ENCODE results near the gene SKAP1. TPM values are rescaled to one million over a fixed set of nuclear protein-coding genes. Genes with fewer than 3 reads are reported as not detected.
A peak's percentile ranks its signal among the peaks of the same experiment; 100 is the strongest.
"Not testable (repeated sequence)": the region's sequence is repeated elsewhere in the genome, so short reads cannot be mapped to it uniquely, and the experiment has no call there.

SKAP1 gene
- polyA plus RNA-seq, 1 donor from 2014 or later, result 11.5 TPM

- H3K4me3 Mint-ChIP-seq, result peak overlapping the region in 3 of 4 donors; percentile 18 to 82 (median 23)
Measured at GRCh38 chr17:48294020-48294805, 135.8 kb downstream of the SKAP1 start.

GRCh38 chr17:48293319-48294019 lies 136.5 kb downstream of the SKAP1 start:
- Mint-ChIP-seq H3K9me3 (no peaks in the 10 kb centered on the region), H3K4me3 (peak overlapping the region in 3 of 4 donors; percentile 17 to 45 (median 18)), H3K27me3 (no peaks in the 10 kb centered on the region), H3K4me1 (peaks cover 8 to 12% (median 10%) of the 10 kb centered on the region in 3 donors), H3K27ac (peak overlapping the region in 1 of 3 donors; percentile 82), H3K36me3 (peaks cover 1% of the 10 kb centered on the region)

More at GRCh38 chr17:48294020-48294805, 135.8 kb downstream of the SKAP1 start:
- peaks cover 8 to 12% (median 10%) of the 10 kb centered on the region in 3 donors for H3K4me1 Mint-ChIP-seq
- H3K27me3 Mint-ChIP-seq, result no peaks in the 10 kb centered on the region
- H3K27ac Mint-ChIP-seq, result peak overlapping the region in 1 of 3 donors; percentile 82
- no peaks in the 10 kb centered on the region for H3K9me3 Mint-ChIP-seq
- H3K36me3 Mint-ChIP-seq, result peaks cover 1% of the 10 kb centered on the region

DNA sequence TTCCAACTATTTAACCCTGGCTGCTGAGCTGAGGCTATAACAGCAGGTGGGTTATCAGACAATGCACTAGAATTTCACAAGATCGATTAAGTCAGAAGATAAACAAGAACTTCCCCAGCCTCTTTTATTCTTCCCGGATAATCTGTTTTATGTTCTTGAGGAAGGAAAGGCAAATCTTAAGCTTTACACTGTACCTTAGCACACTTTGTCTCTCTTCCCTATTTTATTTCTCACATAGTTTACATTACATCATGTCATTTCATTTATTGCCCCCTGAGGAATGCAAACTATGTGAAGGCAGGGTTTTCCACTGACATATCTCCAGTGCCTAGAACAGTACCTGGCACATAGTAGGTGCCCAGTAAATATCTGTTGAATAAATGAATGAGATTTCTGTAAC lies 139.6 kb downstream of the SKAP1 start:
- H3K27ac Mint-ChIP-seq, result no peak overlapping the region
- H3K27me3 Mint-ChIP-seq, result no peaks in the 10 kb centered on the region
- peaks cover 3% of the 10 kb centered on the region for H3K36me3 Mint-ChIP-seq
- H3K4me3 Mint-ChIP-seq, result no peak overlapping the region
- H3K9me3 Mint-ChIP-seq, result no peaks in the 10 kb centered on the region
- peaks cover 6 to 7% (median 7%) of the 10 kb centered on the region in 3 donors for H3K4me1 Mint-ChIP-seq

GRCh38 chr17:48286917-48287316 lies 143.1 kb downstream of the SKAP1 start:
- H3K4me1 Mint-ChIP-seq, H3K36me3 Mint-ChIP-seq, H3K27me3 Mint-ChIP-seq, H3K4me3 Mint-ChIP-seq, H3K9me3 Mint-ChIP-seq, H3K27ac Mint-ChIP-seq: not testable (repeated sequence)

DNA sequence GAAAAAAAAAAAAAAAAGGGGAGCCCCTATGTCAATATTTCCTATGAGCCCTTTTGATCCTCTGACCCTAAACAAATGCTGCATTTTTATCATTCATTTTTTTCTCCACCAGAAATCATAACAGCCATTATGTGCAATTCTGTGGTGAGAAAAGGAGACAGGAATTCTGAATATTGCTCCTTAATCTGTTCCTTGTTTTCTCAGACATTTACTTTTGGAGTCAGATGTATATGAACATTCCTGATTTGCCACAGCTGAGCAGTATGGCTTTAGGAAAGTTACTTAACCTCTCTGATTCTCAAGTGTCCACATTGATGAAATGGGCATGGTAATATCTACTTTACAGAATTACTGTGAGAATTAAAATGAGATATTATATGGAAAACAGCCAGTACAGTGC lies 144.4 kb downstream of the SKAP1 start:
- peaks cover 2% of the 10 kb centered on the region for H3K27me3 Mint-ChIP-seq
- H3K9me3 Mint-ChIP-seq, result no peaks in the 10 kb centered on the region
- H3K36me3 Mint-ChIP-seq, result peaks cover 2% of the 10 kb centered on the region
- no peak overlapping the region for H3K4me3 Mint-ChIP-seq
- no peak overlapping the region for H3K27ac Mint-ChIP-seq
- no peaks in the 10 kb centered on the region for H3K4me1 Mint-ChIP-seq

GRCh38 chr17:48283907-48284306 lies 146.1 kb downstream of the SKAP1 start:
- Mint-ChIP-seq H3K27ac (no peak overlapping the region), H3K27me3 (peaks cover 4% of the 10 kb centered on the region), H3K4me3 (no peak overlapping the region), H3K36me3 (peaks cover 3% of the 10 kb centered on the region), H3K4me1 (no peaks in the 10 kb centered on the region), H3K9me3 (no peaks in the 10 kb centered on the region)

- Mint-ChIP-seq H3K4me1 (no peaks in the 10 kb centered on the region), H3K36me3 (peaks cover 3% of the 10 kb centered on the region), H3K9me3 (no peaks in the 10 kb centered on the region), H3K27me3 (peaks cover 6% of the 10 kb centered on the region), H3K27ac (no peak overlapping the region), H3K4me3 (no peak overlapping the region)
Measured at GRCh38 chr17:48283411-48283810, 146.6 kb downstream of the SKAP1 start.

GRCh38 chr17:48282303-48282702 lies 147.7 kb downstream of the SKAP1 start:
- H3K4me3 Mint-ChIP-seq, result no peak overlapping the region
- H3K27ac Mint-ChIP-seq, result no peak overlapping the region
- H3K36me3 Mint-ChIP-seq, result peaks cover 2% of the 10 kb centered on the region
- H3K27me3 Mint-ChIP-seq, result peaks cover 7% of the 10 kb centered on the region
- H3K9me3 Mint-ChIP-seq, result no peaks in the 10 kb centered on the region
- no peaks in the 10 kb centered on the region for H3K4me1 Mint-ChIP-seq

DNA sequence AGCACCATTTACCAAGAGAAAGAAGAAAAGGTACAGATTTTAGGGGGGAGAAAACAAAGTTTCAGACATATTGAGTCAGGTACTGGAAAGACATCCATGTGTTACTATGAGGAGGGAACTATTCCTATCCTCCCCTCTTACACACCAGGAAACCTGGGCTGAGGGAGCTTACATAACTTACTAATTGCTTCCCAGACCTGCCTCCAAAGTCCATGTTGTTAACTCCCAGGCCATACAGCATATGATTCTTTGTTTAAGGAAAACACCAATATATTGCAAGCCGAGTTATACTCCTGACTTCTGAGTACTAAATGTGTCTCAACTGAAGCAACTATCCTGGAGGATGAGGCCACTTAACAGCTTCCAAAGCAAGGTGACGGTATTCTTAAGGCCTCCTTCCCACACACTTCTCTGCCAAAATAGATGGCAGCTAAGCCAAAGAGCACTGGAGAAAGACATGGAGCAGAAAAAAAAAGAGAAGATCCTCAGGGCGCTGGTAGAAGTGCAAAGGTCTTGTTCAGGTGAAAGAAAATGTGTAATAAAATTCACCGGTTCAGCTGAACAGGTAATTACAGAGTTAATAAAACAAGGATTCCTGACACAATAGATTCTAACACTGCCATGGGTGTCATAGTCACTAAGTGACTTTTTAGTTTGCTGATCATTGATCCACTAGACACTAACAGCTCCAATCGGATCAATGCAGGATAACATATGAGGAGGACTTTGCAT lies 151.1 kb downstream of the SKAP1 start:
- H3K27me3 Mint-ChIP-seq, result peaks cover 9% of the 10 kb centered on the region
- no peak overlapping the region for H3K4me3 Mint-ChIP-seq
- H3K4me1 Mint-ChIP-seq, result no peaks in the 10 kb centered on the region
- peaks cover 2% of the 10 kb centered on the region for H3K36me3 Mint-ChIP-seq
- H3K9me3 Mint-ChIP-seq, result no peaks in the 10 kb centered on the region
- no peak overlapping the region for H3K27ac Mint-ChIP-seq

DNA sequence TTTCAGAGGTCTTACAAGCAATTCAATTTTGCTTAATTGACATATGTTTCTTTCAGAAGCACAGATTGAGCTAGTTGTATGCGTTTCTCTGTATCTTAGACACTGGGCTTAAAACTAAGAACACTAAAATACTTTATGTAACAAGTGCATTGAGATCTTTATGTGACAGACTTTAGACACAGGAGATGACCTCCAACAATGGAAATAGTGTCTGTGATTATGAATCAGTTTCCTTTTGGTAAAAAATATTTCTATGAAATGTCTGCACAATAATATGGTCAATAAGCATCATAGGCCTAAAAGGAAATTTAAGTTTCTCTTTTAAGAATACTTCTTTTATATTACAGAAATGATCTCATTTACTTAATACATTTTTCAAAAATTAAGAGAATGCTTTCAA lies 153.2 kb downstream of the SKAP1 start:
- H3K4me3 Mint-ChIP-seq, result no peak overlapping the region
- peaks cover 7% of the 10 kb centered on the region for H3K27me3 Mint-ChIP-seq
- no peaks in the 10 kb centered on the region for H3K4me1 Mint-ChIP-seq
- H3K27ac Mint-ChIP-seq, result no peak overlapping the region
- no peaks in the 10 kb centered on the region for H3K9me3 Mint-ChIP-seq
- peaks cover 2% of the 10 kb centered on the region for H3K36me3 Mint-ChIP-seq

DNA sequence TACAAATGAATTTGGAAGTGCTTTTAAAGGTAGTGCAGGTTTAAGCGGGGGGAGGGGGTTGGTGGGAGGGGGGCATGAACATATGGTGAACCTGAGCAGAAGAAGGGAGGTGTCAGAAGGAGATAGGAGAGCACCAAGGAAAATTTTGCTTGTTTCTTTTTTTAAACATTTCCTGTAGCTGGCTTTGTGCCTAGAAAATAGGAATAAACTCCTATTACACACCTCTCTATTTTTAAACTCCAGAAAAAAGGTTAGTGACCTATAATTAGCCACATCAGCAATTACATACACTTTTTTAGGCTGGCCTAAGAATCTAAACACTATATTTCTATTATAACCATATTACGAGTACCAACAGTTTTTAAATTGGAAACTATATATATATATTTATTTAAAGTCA lies 159.1 kb downstream of the SKAP1 start:
- Mint-ChIP-seq H3K4me1 (no peaks in the 10 kb centered on the region), H3K36me3 (no peaks in the 10 kb centered on the region), H3K4me3 (no peak overlapping the region), H3K27ac (no peak overlapping the region), H3K27me3 (peaks cover 2% of the 10 kb centered on the region), H3K9me3 (no peaks in the 10 kb centered on the region)

GRCh38 chr17:48269209-48269608 lies 160.8 kb downstream of the SKAP1 start:
- Mint-ChIP-seq H3K27ac (no peak overlapping the region), H3K4me1 (no peaks in the 10 kb centered on the region)

DNA sequence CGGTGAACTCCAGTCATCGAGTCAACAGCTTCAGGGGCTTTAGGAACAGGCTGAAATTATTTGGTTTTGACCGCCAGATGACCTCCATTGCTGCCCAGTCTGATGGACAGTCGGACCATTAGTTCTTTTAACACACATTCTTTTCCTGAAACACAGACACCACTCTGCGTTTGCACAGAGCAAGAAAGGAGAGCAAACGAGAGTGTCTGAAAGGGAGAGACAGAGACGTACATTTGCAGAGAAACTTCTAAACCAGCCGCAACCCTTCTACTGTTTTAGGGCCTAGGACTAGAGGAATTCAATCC lies 166.3 kb downstream of the SKAP1 start:
- Mint-ChIP-seq H3K36me3 (no peaks in the 10 kb centered on the region), H3K4me3 (no peak overlapping the region), H3K9me3 (no peaks in the 10 kb centered on the region), H3K4me1 (no peaks in the 10 kb centered on the region), H3K27me3 (no peaks in the 10 kb centered on the region), H3K27ac (no peak overlapping the region)

More at GRCh38 chr17:48269209-48269608, 160.8 kb downstream of the SKAP1 start:
- Mint-ChIP-seq H3K27me3 (no peaks in the 10 kb centered on the region), H3K36me3 (no peaks in the 10 kb centered on the region), H3K4me3 (no peak overlapping the region), H3K9me3 (no peaks in the 10 kb centered on the region)

GRCh38 chr17:48262982-48263730 lies 166.9 kb downstream of the SKAP1 start:
- H3K27me3 Mint-ChIP-seq, result no peaks in the 10 kb centered on the region
- H3K4me3 Mint-ChIP-seq, result no peak overlapping the region
- H3K27ac Mint-ChIP-seq, result no peak overlapping the region
- H3K36me3 Mint-ChIP-seq, result no peaks in the 10 kb centered on the region
- no peaks in the 10 kb centered on the region for H3K9me3 Mint-ChIP-seq
- no peaks in the 10 kb centered on the region for H3K4me1 Mint-ChIP-seq
